Measurements from ENCODE around the gene RHOD.
A peak's percentile ranks its signal among the peaks of the same experiment; 100 is the strongest.

The RHOD gene

GRCh38 chr11:67058506-67058905 is 1.9 kb downstream of the RHOD start:
- DNase-seq: no peak

GRCh38 chr11:67059671-67060070 is 3.0 kb downstream of the RHOD start:
- DNase-seq: no peak

- DNase-seq: no peak
Observed at GRCh38 chr11:67060111-67060522, 3.5 kb downstream of the RHOD start.

- DNase-seq: no peak
Observed at GRCh38 chr11:67062526-67063373, 6.1 kb downstream of the RHOD start.

DNA sequence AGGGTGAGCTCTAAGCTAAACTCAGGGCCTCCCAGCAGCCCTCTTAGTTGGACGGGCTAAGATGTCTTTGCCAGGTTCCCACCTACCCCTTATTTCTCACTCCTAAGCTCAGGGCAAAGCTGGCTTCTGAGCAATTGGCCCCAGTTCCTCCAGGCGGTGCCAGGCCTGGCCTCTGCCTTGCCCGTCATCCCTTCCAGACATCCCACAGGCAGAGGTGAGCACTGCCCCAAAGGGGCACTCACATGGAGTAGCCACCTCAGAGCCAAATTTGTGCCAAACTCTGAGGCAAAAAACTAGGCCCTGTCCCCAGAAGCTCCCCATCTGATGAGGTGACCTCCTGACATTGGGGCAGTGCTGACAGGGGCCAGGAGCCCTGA is 9.7 kb downstream of the RHOD start:
- no peak for DNase-seq

- peak in 41 of 56 donors; percentile 7 to 73 (median 30) for DNase-seq
Observed at GRCh38 chr11:67071420-67072284, 15.0 kb downstream of the RHOD start.

DNA sequence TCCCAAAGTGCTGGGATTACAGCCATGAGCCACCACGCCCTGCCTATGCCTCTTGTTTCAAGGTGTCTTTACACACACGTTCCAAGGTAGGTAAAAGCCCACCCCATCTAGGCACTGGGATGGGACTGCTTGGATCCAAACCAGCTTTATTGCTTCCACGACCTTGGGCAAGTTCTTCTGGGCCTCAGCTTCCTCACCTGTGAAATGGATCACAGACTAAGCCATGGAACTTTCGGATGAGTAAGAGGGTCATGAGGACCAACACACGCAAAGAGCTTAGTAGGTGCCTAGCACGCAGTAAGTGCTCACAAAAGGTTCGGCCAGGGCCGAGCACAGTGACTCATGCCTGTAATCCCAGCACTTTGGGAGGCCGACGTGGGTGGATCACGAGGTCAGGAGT is 15.6 kb downstream of the RHOD start:
- DNase-seq: no peak

DNA sequence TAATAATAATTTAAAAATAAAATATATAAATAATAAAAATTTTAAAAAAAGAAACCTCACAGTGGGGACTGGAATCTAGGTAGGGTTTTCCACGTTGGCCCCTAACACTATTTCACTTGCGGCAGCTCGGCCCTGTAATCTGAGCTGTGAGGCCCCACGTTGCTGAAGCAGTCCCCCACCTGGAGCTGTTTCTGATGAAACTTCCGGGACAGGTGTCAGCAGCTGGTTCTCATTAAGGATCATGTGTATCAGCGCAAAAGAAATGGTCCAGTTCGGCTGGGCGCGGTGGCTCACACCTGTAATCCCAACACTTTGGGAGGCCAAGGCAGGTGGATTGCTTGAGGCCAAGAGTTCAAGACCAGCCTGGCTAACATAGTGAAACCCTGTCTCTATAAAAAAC is 17.3 kb downstream of the RHOD start:
- no peak for DNase-seq

- no peak for DNase-seq
Observed at GRCh38 chr11:67076202-67076601, 19.6 kb downstream of the RHOD start.

DNA sequence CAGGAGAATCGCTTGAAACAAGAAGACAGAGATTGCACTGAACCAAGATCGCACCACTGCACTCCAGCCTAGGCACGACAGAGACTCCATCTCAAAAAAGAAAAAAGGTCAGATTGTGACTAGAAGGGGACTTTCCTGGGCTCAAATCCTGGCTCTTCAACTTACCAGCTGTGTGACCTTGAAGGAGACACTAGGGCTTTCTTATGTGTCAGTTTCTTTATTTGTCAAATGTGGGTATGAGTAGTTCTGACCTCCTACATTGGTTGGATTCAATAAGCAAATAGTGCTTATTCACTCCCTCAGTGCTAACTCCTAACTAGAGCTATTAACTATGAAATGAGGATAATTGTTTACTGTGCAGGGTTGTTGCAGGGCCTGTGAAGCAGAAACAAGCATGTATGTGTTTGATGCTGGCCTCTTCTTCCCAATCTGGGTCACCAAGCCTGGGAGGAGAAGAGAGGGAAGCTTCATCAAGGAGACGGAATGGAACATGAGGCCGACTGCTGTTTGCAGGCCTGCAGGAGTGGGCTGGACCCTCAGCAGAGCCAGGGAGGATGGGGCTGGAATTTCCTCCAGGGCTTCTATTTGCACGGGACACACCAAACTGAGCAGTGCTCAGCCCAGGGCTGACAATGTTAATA is 22.5 kb downstream of the RHOD start:
- no peak for DNase-seq

DNA sequence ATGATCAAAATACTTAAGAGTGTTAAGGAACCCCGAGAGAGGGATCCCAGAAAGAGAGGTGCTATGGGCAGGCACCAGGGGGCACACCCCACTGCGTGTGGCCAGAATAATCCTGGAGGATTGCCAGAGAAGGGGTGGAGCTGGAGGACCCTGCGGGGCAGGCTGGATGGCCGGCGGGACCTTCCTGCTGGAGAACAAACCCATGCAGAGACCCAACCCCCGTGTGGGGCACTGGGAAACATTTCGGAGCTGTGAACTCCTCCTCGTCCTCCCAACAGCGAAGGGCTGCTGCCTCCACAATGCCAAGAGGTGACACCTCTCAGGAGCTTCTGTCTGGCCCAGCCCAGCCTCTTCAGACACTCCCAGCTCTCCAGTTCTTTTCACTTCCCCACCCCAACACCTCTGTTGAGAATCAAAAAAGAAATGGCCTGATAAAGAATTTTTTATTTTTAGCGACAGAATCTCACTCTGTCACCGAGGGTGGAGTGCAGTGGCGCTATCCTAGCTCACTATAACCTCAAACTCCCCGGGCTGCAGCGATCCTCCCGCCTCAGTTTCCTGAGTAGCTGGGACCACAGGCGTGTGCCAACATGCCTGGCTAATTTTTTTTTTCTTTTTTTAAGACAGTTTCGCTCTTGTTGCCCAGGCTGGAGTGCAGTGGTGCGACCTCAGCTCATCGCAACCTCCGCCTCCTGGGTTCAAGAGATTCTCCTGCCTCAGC is 25.6 kb downstream of the RHOD start:
- DNase-seq: peak in 1 of 56 donors; percentile 3

GRCh38 chr11:67083786-67084366 is 27.2 kb downstream of the RHOD start:
- DNase-seq: no peak

- no peak for DNase-seq
Observed at GRCh38 chr11:67085617-67086016, 29.0 kb downstream of the RHOD start.

- DNase-seq: no peak
Observed at GRCh38 chr11:67090717-67091116, 34.1 kb downstream of the RHOD start.

- DNase-seq: no peak
Observed at GRCh38 chr11:67095214-67095507, 38.5 kb downstream of the RHOD start.

GRCh38 chr11:67098799-67099429 is 42.3 kb downstream of the RHOD start:
- DNase-seq: no peak

GRCh38 chr11:67099831-67100324 is 43.2 kb downstream of the RHOD start:
- DNase-seq: no peak

GRCh38 chr11:67102664-67103063 is 46.0 kb downstream of the RHOD start:
- no peak for DNase-seq

DNA sequence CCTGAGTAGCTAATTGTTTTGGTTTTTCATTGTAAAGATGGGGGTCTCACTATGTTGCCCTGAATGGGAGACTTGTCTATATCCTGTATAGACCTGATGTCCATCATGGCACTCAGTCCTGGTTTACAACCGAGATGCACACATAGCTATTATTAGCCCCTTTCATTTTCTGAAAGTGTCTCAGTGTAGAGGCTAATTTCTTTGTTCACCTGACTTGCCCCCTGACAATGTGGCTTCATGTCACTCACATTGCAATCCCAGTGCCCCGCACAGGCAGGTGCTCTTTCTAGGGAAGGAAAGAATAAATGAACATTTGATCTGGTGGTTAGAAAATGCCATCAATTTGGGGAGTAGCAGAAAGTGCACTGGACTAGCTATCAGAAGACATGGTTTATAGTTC is 49.3 kb downstream of the RHOD start:
- DNase-seq: no peak

DNA sequence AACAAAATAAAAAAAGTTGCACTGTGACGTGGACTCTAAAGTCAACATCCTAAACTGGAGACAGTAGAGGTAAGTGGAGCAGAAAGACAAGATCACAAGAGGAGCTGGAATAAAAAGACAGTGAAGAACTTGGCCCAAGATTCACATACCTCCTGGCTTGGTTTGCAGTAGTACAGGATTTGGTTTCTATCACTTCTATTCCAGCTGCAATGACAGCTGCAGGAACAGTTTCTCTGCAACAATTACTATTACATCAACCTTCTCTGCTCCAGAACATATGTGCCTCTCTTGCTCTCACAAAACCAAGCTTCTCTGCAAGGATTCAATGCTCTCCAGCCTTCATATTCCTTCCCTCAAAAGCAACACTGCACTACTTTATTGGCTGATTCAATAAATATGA is 54.6 kb downstream of the RHOD start:
- no peak for DNase-seq
